Activated naive CD8-positive, alpha-beta T cell (primary cell): Measurements from ENCODE around the gene AGAP5.
"Not testable (repeated sequence)": the region's sequence is repeated elsewhere in the genome, so short reads cannot be mapped to it uniquely, and the experiment has no call there.

Experiments
- H3K27ac Mint-ChIP-seq: one replicate; pipeline ENCODE4 v1.8.0; 2021; ENCODE audit warnings: mixed read lengths
- H3K27me3 Mint-ChIP-seq: one replicate; pipeline ENCODE4 v1.8.0; 2021; ENCODE audit warnings: mixed read lengths
- H3K36me3 Mint-ChIP-seq: one replicate; pipeline ENCODE4 v1.8.0; 2021; ENCODE audit warnings: mixed read lengths
- H3K4me1 Mint-ChIP-seq: one replicate; pipeline ENCODE4 v1.8.0; 2021; ENCODE audit warnings: low read depth, mixed read lengths
- H3K4me3 Mint-ChIP-seq: one replicate; pipeline ENCODE4 v1.8.0; 2021; ENCODE audit warnings: mild to moderate bottlenecking, mixed read lengths
- H3K9me3 Mint-ChIP-seq: one replicate; pipeline ENCODE4 v1.8.0; 2021; ENCODE audit warnings: low read depth, mixed read lengths

The AGAP5 gene

DNA sequence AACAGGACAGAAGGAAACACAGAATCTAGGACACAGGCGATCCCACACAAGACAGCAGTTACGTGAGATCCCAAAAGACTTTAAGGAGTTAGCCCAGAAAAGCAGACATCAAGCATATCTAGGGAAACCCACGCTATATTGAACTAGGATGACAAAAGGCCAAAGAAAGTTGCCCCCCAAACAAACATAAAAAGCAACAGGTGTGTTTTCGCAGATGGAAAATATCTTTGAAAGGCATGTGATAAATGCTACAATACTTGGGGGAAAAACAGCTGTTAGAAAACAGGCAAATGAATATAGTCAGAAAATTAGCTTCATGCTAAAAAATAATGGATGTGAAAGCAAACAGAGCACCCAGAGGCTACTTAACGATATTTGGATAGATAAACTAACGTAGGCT lies 7.2 kb downstream of the AGAP5 start:
- not testable (repeated sequence) for H3K4me1 Mint-ChIP-seq, H3K36me3 Mint-ChIP-seq, H3K27me3 Mint-ChIP-seq, H3K27ac Mint-ChIP-seq, H3K9me3 Mint-ChIP-seq, H3K4me3 Mint-ChIP-seq

DNA sequence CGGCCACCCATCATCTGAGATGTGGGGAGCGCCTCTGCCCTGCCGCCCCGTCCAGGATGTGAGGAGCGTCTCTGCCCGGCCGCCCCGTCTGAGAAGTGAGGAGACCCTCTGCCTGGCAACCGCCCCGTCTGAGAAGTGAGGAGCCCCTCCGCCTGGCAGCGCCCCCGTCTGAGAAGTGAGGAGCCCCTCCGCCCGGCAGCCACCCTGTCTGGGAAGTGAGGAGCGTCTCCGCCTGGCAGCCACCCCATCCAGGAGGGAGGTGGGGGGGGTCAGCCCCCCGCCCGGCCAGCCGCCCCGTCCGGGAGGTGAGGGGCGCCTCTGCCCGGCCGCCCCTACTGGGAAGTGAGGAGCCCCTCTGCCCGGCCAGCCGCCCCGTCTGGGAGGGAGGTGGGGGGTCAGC lies 8.3 kb downstream of the AGAP5 start:
- not testable (repeated sequence) for H3K27me3 Mint-ChIP-seq, H3K36me3 Mint-ChIP-seq, H3K9me3 Mint-ChIP-seq, H3K4me1 Mint-ChIP-seq, H3K27ac Mint-ChIP-seq, H3K4me3 Mint-ChIP-seq

DNA sequence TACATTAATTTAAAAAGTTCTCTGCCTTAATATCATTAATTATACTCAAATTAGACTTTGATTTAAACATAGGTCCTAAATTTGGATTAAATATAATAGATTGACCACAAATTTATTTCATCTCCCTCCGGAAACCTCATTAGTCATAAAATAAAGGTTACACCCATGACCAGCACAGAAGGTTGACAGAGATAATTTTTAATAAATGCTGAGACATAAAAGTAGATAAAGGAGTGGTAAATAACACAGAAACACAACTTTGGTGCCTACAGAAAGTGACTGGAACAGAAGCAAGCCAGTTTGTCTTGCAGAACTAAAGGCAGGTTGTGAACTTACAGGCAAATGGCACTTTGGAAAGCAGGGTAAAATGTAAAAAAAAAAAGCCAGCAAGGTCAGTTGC lies 10.3 kb downstream of the AGAP5 start:
- not testable (repeated sequence) for H3K4me1 Mint-ChIP-seq, H3K27ac Mint-ChIP-seq, H3K36me3 Mint-ChIP-seq, H3K4me3 Mint-ChIP-seq, H3K27me3 Mint-ChIP-seq, H3K9me3 Mint-ChIP-seq

DNA sequence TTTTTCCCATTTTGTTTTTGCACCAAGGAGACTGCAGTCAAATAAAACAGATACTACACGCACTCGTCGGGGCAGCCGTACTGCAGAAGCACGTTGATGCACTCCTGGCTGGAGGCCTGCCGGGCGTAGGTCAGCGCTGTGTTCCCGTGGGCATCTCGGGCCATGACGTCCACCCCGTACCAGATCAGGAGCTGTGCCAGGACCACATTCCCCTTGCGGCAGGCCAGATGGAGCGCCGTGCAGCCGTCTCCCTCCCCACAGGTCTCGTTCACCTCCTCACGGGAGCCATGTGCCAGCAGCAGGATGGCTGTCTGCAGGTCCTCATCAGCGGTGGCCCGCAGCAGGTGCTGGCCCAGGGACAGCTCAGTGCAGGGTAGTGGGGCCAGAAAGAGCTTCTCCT lies 23.4 kb downstream of the AGAP5 start:
- not testable (repeated sequence) for H3K27me3 Mint-ChIP-seq, H3K4me3 Mint-ChIP-seq, H3K9me3 Mint-ChIP-seq, H3K27ac Mint-ChIP-seq, H3K36me3 Mint-ChIP-seq, H3K4me1 Mint-ChIP-seq

DNA sequence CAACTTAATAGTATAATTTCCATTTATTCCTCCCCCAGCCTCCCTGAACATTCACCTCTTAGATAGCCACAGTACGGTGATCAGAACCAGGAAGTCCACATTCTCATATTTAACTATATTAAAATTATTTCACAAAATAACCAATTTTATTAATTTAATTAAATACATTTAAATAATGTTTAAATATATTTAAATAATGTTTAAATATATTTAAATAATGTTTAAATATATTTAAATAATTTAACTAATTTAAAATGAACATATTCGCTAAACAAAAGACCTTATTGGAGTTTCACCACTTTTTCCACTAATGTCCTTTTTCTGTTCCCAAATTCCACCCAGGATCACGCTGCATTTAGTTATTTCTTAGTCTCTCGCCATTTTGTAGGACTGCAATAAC lies 29.5 kb downstream of the AGAP5 start:
- not testable (repeated sequence) for H3K4me3 Mint-ChIP-seq, H3K27ac Mint-ChIP-seq, H3K36me3 Mint-ChIP-seq, H3K4me1 Mint-ChIP-seq, H3K9me3 Mint-ChIP-seq, H3K27me3 Mint-ChIP-seq

DNA sequence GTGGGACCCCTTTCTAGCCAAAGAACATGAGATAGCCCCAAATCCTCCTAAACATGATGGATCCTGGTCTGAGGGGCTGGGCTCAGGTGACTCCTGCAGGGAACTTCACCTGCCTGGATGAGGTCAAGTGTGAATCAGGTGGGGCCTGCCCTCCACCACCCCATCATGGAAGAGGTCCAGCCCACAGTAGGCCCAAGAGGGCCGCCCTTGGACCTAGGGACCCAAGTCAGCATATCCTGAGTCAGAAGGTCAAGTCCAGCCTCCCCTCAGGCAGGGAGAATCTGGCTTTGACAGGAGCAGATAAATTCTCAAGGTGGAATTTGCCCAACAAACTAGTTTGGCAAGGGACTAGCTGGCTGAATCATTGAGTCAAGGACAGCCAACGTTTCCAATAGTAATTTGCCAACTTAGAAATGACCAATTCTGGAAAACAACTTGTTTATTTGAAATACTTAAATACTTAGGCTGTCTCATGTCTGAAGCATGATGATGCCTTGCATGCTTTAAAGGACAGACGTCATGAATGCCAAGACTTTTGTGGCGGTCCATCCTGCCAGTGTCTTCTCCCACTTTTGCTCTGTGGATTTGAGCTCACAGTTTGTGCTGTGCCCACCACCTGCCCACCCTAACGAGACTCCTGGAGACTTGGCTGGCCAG lies 31.6 kb downstream of the AGAP5 start:
- H3K9me3 Mint-ChIP-seq, H3K36me3 Mint-ChIP-seq, H3K4me1 Mint-ChIP-seq, H3K27me3 Mint-ChIP-seq, H3K27ac Mint-ChIP-seq, H3K4me3 Mint-ChIP-seq: not testable (repeated sequence)

DNA sequence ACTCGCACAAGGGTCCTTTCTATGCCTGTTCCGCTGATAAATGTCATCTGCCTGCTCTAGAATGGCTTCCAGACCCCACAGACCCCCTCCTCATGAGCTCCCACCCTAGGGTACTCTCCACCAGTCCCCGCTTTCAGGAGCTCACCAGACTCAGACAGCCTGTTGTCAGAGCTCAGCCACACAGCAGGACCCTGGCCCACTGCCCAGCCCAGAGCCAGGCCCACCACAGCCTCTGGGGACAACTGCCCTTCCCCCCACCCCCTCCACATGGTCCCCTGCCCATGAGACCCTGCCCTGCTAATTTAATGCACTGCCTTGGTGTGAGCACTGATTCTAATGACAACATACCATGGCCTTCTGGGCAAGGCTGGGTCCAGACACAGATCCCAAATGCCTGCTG lies 32.3 kb downstream of the AGAP5 start:
- not testable (repeated sequence) for H3K36me3 Mint-ChIP-seq, H3K4me3 Mint-ChIP-seq, H3K27ac Mint-ChIP-seq, H3K27me3 Mint-ChIP-seq, H3K9me3 Mint-ChIP-seq, H3K4me1 Mint-ChIP-seq

DNA sequence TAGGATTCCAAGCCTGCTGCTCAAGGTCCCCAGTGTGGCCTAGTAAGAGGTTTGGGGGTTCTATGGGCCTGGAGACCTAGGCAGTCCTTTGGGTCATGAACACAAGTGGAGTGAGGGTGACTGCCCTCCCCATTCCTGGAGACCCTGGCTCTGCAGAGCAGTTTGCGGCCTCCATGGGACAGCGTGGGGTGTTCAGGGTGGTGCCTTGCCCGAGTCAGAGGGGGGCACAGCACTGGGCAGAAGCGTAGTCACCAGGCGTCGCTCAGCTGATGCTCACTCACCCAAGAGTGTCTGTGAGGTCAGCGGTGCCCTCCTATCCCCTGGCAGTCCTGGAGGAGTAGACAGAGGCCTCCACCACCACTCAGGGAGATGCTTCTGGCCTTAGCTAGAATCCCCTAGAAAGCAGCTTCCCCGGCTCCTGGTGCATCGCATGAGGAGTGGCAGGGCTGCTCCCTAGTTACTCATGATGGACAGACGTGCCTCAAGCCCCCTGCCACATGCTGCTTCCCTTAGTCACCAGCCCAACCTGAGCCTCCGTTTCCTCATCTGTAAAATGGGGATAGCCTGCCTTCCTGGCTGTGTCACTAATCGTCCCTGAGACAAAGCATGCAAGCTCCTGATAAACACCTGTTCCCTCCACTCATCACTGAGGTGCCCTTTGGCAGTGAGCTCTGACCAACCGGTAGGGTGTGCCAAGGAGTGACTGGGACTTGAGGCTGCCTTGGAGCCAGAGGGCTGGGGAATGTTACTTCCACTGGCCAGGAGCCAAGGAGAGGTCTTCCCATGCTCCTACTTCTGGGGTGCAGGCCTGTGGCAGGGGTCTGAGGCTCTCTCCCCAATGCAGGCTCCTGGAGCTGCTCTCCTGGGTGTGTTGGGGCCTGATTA lies 33.5 kb downstream of the AGAP5 start:
- H3K4me3 Mint-ChIP-seq, H3K36me3 Mint-ChIP-seq, H3K4me1 Mint-ChIP-seq, H3K9me3 Mint-ChIP-seq, H3K27ac Mint-ChIP-seq, H3K27me3 Mint-ChIP-seq: not testable (repeated sequence)

DNA sequence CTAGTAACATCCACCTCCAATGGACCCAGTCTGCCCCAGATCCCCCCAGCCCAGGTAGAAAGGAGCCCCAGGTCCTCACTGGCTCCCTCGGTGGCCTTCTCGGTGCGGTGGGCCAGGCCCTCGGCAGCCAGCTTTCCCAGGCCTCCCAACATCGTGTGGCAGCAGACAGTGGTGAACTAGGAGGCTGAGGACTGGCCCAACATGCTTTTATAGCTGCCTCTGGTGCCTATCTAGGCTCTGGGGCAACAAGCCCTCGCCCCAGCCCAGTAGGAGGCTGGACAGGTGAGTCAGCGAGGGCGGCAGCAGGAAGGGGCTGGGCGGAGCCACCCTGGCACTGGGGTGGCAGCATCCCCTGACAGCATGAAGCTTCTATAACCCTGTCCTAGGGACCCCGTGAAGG lies 34.3 kb downstream of the AGAP5 start:
- H3K36me3 Mint-ChIP-seq, H3K4me3 Mint-ChIP-seq, H3K4me1 Mint-ChIP-seq, H3K9me3 Mint-ChIP-seq, H3K27me3 Mint-ChIP-seq, H3K27ac Mint-ChIP-seq: not testable (repeated sequence)

DNA sequence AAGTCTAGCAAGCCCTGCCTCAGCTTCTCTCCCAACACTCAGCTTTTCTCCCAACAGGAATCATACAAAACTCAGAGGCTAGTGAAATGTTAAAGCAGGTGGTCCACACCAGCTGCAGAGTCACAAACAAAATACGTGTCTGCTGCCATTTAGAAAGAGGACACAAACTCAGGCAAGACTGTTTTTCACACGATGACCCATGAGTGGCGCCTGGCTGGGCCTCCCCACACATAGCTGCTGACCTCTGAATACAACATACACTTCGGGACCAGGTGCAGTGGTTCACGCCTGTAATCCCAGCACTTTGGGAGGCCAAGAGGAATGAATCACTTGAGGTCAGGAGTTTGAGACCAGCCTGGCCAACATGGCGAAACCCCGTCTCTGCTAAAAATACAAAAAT lies 35.2 kb downstream of the AGAP5 start:
- H3K27me3 Mint-ChIP-seq, H3K27ac Mint-ChIP-seq, H3K36me3 Mint-ChIP-seq, H3K4me1 Mint-ChIP-seq, H3K4me3 Mint-ChIP-seq, H3K9me3 Mint-ChIP-seq: not testable (repeated sequence)

DNA sequence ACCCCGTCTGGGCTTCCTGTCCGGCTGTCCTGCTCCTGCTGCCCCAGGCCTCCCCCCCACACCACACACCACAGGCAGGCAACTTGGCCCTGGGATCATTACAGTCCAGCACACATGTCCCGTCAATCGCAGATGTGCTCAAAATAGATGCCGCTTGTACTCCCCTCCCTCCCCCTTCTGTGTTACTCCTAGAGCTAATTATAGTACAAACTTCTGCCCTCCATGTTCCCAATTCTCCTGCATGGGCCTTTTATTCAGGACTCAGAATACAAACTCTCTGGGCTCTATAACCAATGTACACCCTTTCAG lies 42.0 kb downstream of the AGAP5 start, which contains the start of gene SYNPO2L:
Gene SYNPO2L (minus strand): TSS at position 40 of the 309 bp plus-strand sequence. CDS start 107 bp downstream, outside the sequence.
- H3K27ac Mint-ChIP-seq, result no peak within 1 kb of the TSS
- H3K9me3 Mint-ChIP-seq, result no peaks in the 10 kb centered on the region
- H3K4me1 Mint-ChIP-seq, result peaks cover 4% of the 10 kb centered on the region

DNA sequence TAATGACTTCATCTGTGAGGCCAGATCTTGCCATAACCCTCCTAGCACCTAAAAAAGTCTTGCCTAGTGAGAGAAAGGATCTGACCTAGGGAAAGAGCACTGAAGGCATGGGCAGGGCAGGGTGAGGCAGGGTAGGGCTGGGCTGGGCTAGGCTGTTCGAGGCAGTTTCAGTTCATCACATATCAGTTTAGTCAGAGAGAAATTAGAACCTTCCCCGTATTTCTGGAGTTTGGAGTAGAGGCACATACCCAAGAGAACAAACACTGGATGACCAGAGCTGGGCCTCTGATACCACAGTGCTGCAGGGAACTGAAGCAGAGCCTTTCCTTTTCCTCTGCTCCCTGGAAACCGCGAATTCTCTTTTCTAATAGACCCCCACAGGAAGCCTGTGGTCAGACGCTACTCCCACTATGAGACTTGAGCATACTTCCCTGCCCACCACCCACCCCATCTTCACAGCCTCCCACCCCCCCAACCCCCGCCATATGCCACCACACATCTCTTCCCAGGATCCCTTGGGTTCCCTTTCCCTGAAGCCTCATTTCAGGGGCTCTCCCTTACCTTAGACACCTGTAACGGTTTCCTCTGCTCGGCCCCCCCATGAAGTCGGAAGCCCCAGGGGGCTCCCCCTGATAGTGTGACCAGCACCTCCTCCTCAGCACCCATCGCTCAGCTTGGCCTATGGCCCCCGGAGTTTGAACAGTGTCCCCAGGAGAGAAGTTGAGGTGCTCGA lies 42.5 kb downstream of the AGAP5 start:
- H3K4me1 Mint-ChIP-seq, result peaks cover 4% of the 10 kb centered on the region
- no peaks in the 10 kb centered on the region for H3K27me3 Mint-ChIP-seq
- no peak overlapping the region for H3K27ac Mint-ChIP-seq
- H3K36me3 Mint-ChIP-seq, result no peaks in the 10 kb centered on the region
- no peak overlapping the region for H3K4me3 Mint-ChIP-seq
- no peaks in the 10 kb centered on the region for H3K9me3 Mint-ChIP-seq

More for the DNA sequence above, 42.0 kb downstream of the AGAP5 start, which contains the start of gene SYNPO2L:
- no peaks in the 10 kb centered on the region for H3K36me3 Mint-ChIP-seq
- no peak within 1 kb of the TSS for H3K4me3 Mint-ChIP-seq
- H3K27me3 Mint-ChIP-seq, result no peaks in the 10 kb centered on the region

DNA sequence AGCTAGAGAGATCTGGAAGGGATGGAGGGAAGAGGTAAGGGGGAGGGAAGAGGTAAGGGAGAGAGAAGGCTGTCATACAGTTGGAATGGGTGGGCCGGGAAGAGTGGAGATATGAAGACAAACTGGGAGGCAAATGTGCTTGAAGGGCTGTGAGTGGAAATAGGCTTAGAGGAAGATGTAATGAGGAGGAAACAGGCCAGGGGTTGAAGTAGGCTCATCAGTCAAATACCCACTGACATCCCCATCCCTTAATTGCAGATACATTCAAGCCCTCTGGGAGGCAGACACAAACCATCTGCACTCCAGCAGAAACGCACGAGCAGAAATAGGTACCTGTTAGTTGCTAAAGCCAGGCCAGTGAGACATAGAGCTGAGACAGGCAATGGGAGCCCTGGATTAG lies 44.2 kb downstream of the AGAP5 start:
- Mint-ChIP-seq H3K27me3 (no peaks in the 10 kb centered on the region), H3K4me1 (peaks cover 4% of the 10 kb centered on the region), H3K36me3 (no peaks in the 10 kb centered on the region), H3K4me3 (no peak overlapping the region), H3K27ac (no peak overlapping the region), H3K9me3 (no peaks in the 10 kb centered on the region)

DNA sequence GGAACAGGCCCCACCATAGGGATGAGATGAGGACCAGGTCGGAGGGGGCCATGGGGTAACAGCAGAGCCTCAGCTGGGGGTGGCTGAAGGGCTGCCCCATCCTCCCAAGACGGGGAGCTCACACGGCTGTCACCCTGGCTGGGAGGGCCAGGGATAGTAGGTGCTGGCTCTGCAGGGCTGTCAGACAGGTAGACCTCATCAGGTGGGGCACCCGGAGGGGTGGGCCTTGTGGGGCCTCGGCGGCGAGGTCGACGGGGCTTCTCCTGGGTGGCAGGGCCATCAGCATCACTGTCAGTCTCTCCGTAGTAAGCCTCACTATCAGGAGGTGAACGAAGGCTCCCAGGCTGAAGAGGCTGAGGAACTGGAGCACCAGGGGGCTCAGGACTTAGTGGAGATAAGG lies 44.7 kb downstream of the AGAP5 start:
- no peak overlapping the region for H3K27ac Mint-ChIP-seq
- H3K27me3 Mint-ChIP-seq, result no peaks in the 10 kb centered on the region
- H3K4me1 Mint-ChIP-seq, result peaks cover 4% of the 10 kb centered on the region
- no peaks in the 10 kb centered on the region for H3K9me3 Mint-ChIP-seq
- no peaks in the 10 kb centered on the region for H3K36me3 Mint-ChIP-seq
- H3K4me3 Mint-ChIP-seq, result no peak overlapping the region

DNA sequence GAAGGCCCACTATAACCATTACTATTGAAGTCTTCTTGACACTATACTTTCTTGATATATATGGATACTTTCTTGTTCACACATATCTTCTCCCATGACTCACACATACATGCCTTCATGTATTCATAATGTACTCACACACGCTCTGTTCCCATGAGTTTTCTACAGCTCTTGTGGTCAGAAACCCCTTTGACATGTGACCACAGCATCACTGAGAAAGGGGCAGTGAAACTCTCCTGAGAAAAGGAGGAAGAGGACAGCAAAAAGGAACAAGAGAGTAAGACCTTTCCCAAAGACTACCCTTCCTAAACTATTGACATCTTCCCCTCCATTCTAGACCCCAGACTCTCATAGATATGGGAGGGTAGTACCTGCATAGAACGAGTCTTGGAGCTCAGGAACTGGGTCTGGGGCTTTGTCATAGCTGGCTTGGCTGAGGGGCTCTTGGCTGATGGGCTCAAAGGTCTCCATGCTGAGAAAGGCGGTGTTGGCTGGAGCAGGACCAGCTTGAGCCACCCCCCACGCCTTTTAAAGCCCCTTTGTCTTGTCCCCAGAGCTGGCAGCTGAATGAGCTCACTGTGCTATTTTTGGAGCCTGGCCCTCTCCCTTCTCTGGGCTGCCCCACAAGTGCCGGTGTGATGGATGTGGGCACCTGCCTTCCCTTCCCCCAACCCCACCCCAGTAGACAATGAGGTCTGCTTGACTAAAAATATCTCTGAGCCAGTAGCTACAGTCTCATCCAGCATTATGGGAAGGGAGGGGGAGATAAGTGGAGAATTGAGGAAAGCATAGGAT lies 47.2 kb downstream of the AGAP5 start:
- Mint-ChIP-seq H3K4me1 (peaks cover 4% of the 10 kb centered on the region), H3K36me3 (no peaks in the 10 kb centered on the region), H3K9me3 (no peaks in the 10 kb centered on the region), H3K27me3 (no peaks in the 10 kb centered on the region), H3K27ac (no peak overlapping the region), H3K4me3 (no peak overlapping the region)
